Measurements from ENCODE around the gene MYZAP. TPM values are rescaled to one million over a fixed set of nuclear protein-coding genes. Genes with fewer than 3 reads are reported as not detected.

Gene MYZAP
- total RNA-seq, 1 experiment from 2014 or later: not detected

GRCh38 chr15:57554063-57554811 lies 37.5 kb upstream of the MYZAP start:
- no TSS peak for BruUV-seq (replicated peaks)
- Histone ChIP-seq H3K4me1 (ENCODE audit: insufficient read depth, low read length, poor library complexity, severe bottlenecking) (peaks cover 41% of the 10 kb centered on the region), H3K27me3 (replicated peaks; ENCODE audit: insufficient read depth, low read depth, low read length, poor library complexity) (no peaks in the 10 kb centered on the region), H3K4me3 (ENCODE audit: low read depth, low read length, poor library complexity, severe bottlenecking) (no peak overlapping the region), H3K9me3 (ENCODE audit: low read depth, low read length, poor library complexity, severe bottlenecking) (no peaks in the 10 kb centered on the region), H3K36me3 (ENCODE audit: insufficient read depth, low read length, poor library complexity, severe bottlenecking) (no peaks in the 10 kb centered on the region), H3K27ac (ENCODE audit: low read depth, low read length, poor library complexity, severe bottlenecking) (peak overlapping the region; percentile 76)
- peak; percentile 62 for DNase-seq (ENCODE audit: low spot score)
- no peak for TF ChIP-seq EZH2 (IDR thresholded peaks at IDR 0.05; ENCODE audit: borderline replicate concordance, low read depth, low read length, poor library complexity, severe bottlenecking)
- TF ChIP-seq, protein P1, sequence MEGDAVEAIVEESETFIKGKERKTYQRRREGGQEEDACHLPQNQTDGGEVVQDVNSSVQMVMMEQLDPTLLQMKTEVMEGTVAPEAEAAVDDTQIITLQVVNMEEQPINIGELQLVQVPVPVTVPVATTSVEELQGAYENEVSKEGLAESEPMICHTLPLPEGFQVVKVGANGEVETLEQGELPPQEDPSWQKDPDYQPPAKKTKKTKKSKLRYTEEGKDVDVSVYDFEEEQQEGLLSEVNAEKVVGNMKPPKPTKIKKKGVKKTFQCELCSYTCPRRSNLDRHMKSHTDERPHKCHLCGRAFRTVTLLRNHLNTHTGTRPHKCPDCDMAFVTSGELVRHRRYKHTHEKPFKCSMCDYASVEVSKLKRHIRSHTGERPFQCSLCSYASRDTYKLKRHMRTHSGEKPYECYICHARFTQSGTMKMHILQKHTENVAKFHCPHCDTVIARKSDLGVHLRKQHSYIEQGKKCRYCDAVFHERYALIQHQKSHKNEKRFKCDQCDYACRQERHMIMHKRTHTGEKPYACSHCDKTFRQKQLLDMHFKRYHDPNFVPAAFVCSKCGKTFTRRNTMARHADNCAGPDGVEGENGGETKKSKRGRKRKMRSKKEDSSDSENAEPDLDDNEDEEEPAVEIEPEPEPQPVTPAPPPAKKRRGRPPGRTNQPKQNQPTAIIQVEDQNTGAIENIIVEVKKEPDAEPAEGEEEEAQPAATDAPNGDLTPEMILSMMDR (conservative IDR thresholded peaks at IDR 0.05; ENCODE audit: low read depth, low read length): no peak
- intact Hi-C loops (cut with micrococcal nuclease; ENCODE audit: unreplicated experiment): no loop called here
- CTCF ChIA-PET: interaction anchor here (1.2 kb wide), 1 partner anchor 12 kb away, joined by 3 read pairs; no protein-coding TSS in a partner anchor
- POLR2A ChIA-PET (ENCODE audit: low non-redundant PET): no interaction called here

DNA sequence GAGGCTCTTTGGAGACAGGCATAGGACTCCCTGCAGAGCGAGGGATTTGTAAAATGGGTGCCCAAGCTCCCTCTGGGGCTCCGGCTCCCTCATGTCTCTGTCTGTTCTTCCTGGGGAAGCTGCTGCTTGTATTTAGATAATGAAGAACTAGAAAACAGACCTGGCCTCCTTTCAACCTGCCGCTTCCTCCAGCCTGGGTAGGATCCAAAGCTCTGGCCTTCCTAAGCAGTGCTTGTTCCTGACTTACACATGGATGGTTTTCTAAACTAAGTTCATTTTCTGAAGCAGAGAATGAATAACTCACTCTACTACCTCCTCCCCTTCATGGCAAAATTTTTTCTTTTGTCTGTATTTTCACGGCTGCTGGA lies 36.9 kb upstream of the MYZAP start:
- intact Hi-C loops (cut with micrococcal nuclease; ENCODE audit: unreplicated experiment): no loop called here
- no TSS peak for BruUV-seq (replicated peaks)
- H3K9me3 ChIP-seq (ENCODE audit: low read depth, low read length, poor library complexity, severe bottlenecking): no peaks in the 10 kb centered on the region
- DNase-seq (ENCODE audit: low spot score): no peak
- ChIA-PET CTCF (interaction anchor here (1.2 kb wide), 1 partner anchor 13 kb away, joined by 3 read pairs; no protein-coding TSS in a partner anchor), POLR2A (ENCODE audit: low non-redundant PET) (interaction anchor here (0.6 kb wide), 1 partner anchor 253 kb away, joined by 3 read pairs; no protein-coding TSS in a partner anchor)
- H3K4me3 ChIP-seq (ENCODE audit: low read depth, low read length, poor library complexity, severe bottlenecking): no peak overlapping the region
- H3K27ac ChIP-seq (ENCODE audit: low read depth, low read length, poor library complexity, severe bottlenecking): peak overlapping the region; percentile 76
- peaks cover 41% of the 10 kb centered on the region for H3K4me1 ChIP-seq (ENCODE audit: insufficient read depth, low read length, poor library complexity, severe bottlenecking)
- H3K36me3 ChIP-seq (ENCODE audit: insufficient read depth, low read length, poor library complexity, severe bottlenecking): no peaks in the 10 kb centered on the region
- H3K27me3 ChIP-seq (replicated peaks; ENCODE audit: insufficient read depth, low read depth, low read length, poor library complexity): no peaks in the 10 kb centered on the region
- no peak for TF ChIP-seq EZH2 (IDR thresholded peaks at IDR 0.05; ENCODE audit: borderline replicate concordance, low read depth, low read length, poor library complexity, severe bottlenecking)
- TF ChIP-seq, protein P1 (conservative IDR thresholded peaks at IDR 0.05; ENCODE audit: low read depth, low read length): no peak

- ChIA-PET CTCF (interaction anchor here (1.2 kb wide), 1 partner anchor 13 kb away, joined by 3 read pairs; no protein-coding TSS in a partner anchor), POLR2A (ENCODE audit: low non-redundant PET) (interaction anchor here (0.6 kb wide), 1 partner anchor 253 kb away, joined by 3 read pairs; no protein-coding TSS in a partner anchor)
- no TSS peak for BruUV-seq (replicated peaks)
- H3K36me3 ChIP-seq (ENCODE audit: insufficient read depth, low read length, poor library complexity, severe bottlenecking): no peaks in the 10 kb centered on the region
- DNase-seq (ENCODE audit: low spot score): no peak
- H3K27ac ChIP-seq (ENCODE audit: low read depth, low read length, poor library complexity, severe bottlenecking): peak overlapping the region; percentile 76
- TF ChIP-seq, protein P1 (conservative IDR thresholded peaks at IDR 0.05; ENCODE audit: low read depth, low read length): no peak
- TF ChIP-seq EZH2 (IDR thresholded peaks at IDR 0.05; ENCODE audit: borderline replicate concordance, low read depth, low read length, poor library complexity, severe bottlenecking): no peak
- peaks cover 41% of the 10 kb centered on the region for H3K4me1 ChIP-seq (ENCODE audit: insufficient read depth, low read length, poor library complexity, severe bottlenecking)
- no peaks in the 10 kb centered on the region for H3K27me3 ChIP-seq (replicated peaks; ENCODE audit: insufficient read depth, low read depth, low read length, poor library complexity)
- intact Hi-C loops (cut with micrococcal nuclease; ENCODE audit: unreplicated experiment): no loop called here
- no peak overlapping the region for H3K4me3 ChIP-seq (ENCODE audit: low read depth, low read length, poor library complexity, severe bottlenecking)
- H3K9me3 ChIP-seq (ENCODE audit: low read depth, low read length, poor library complexity, severe bottlenecking): no peaks in the 10 kb centered on the region
Observed at GRCh38 chr15:57555270-57555669, 36.4 kb upstream of the MYZAP start.
